ENCODE data around the gene RASA4.
"Not testable (repeated sequence)": the region's sequence is repeated elsewhere in the genome, so short reads cannot be mapped to it uniquely, and the experiment has no call there.

DNA sequence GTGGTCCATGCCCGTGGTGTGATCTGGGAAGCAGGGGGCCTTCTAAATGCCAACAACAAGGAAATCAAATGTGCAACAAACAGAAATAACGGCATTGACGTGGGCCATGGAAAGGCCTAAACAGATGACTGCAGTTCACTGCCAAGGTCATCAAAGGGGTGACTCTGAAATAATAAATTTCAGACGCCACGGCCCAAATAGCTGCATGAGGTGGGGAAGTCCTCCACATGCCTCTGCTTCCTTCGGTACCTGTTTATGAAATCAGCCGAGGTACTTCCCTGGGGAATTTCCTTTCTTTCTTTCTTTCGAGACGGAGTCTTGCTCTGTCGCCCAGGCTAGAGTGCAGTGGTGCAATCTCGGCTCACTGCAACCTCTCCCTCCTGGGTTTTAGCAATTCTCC lies 48.2 kb upstream of the RASA4 start:
- TF ChIP-seq FOXK2 (IDR thresholded peaks at IDR 0.05); L3MBTL2 (conservative IDR thresholded peaks at IDR 0.05); ELF4 (IDR thresholded peaks at IDR 0.05); SP1 (IDR thresholded peaks at IDR 0.05): not testable (repeated sequence)

Data from HEK293T (cell line).